VCaP (cell line): ENCODE measurements around the gene FOXP2.
"Not testable (repeated sequence)": the region's sequence is repeated elsewhere in the genome, so short reads cannot be mapped to it uniquely, and the experiment has no call there.

ENCODE experiments used
- H3K27ac ChIP-seq: fragments of 450-650 bp; 2 replicates; pipeline ENCODE4 v1.5.1; 2017
- CTCF ChIP-seq: fragments of 450-650 bp; conservative IDR thresholded peaks from 2 replicates; pipeline ENCODE4 v1.5.1; 2017; ENCODE audit warnings: mild to moderate bottlenecking, moderate library complexity

The FOXP2 gene

GRCh38 chr7:114478384-114478783, 63.8 kb downstream of the FOXP2 start:
- H3K27ac ChIP-seq = no peak overlapping the region
- no peak for TF ChIP-seq CTCF

DNA sequence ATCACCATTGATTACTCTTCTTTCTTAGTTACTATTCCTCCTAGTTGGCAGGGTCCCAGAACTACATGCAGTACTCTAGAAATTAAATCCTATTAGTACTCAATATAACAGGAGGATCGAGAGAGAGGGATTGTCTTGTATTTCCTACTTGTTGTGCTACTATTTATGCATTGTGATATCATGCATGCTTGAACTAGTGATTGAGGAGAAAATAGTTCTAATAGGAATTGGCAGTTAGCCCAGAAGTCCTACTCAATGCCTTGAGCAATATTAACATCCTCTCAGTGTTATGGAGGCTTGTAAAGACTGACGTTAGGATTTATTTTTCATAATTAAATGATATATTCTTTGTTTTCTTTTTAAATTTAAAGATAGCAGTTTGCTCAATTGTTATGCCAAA, 67.4 kb downstream of the FOXP2 start:
- no peak for TF ChIP-seq CTCF
- no peak overlapping the region for H3K27ac ChIP-seq

DNA sequence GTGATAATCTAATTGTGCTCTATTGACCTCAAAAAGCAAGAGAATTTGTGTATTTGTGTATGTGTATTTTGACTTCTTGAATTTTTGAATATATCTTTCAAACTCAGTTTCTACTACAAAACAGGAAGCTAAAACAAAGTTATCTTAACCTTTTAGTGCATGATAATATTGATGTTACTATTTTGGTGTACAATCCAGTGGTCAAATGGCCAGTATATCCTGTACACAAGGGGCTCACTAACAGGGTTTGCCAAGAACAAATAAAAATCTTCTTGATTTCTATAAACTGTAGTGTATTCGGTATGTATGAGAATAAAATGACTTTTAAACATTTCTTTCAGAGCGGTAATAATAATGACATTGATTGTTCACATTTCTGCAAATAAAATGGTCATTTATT, 69.6 kb downstream of the FOXP2 start:
- no peak for TF ChIP-seq CTCF
- H3K27ac ChIP-seq = no peak overlapping the region

GRCh38 chr7:114487174-114487573, 72.6 kb downstream of the FOXP2 start:
- TF ChIP-seq CTCF = no peak
- no peak overlapping the region for H3K27ac ChIP-seq

DNA sequence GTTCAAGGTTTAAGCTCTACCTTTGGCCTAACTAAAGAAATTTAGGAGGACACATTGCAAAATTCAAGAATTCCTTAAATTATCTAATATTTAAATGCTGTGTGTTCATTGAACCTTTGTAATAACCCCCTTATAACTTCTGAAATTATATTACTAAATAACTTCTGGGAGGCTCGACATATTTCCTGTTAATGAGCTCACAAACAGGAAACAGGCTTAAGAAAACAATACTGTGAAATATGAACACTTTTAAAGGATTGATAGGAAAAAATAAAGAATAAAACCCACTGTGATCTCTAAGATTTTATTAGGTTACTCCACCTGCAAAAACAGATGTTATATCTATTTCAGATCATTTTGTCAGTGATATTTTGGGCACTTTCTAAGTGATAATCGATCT, 74.1 kb downstream of the FOXP2 start:
- H3K27ac ChIP-seq = no peak overlapping the region
- TF ChIP-seq CTCF = no peak

GRCh38 chr7:114497491-114497890, 82.9 kb downstream of the FOXP2 start:
- not testable (repeated sequence) for H3K27ac ChIP-seq

DNA sequence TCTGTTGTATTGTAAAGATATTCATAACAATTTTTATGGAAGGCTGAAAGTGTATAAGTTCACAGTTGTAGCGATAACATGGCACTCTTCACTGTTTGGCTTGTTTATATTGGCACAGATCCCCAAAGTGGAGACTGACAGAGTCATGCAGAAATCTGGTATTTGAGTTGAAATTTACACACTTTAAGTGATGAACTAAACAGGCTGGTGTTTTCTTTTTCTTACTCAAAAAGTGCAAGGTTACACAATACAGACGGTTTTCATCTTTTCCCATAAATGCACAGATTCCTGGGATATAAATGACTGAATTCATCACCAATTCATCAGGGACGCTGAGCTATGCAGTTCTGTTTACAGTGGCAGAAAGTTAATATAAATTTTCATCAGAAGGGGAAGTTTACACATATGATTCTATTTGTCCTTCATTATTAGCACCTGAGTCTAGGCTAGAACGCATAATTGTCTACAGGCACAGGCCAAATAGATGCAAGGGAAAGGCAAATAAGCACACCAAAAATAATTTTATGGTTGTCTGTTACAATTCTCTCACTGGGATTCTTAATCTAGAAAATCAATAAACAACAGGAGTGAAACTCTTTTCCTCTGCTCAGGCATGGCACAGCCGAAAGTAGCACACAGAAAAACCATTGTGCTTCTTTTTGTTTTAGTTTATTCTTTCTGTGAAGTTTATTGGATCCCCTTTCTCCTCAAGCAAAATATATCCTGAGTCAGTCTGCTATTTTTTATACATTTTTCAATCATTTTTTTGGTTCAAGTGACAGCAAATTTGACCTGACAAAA, 88.0 kb downstream of the FOXP2 start:
- no peak overlapping the region for H3K27ac ChIP-seq
- no peak for TF ChIP-seq CTCF

GRCh38 chr7:114504586-114504985, 90.0 kb downstream of the FOXP2 start:
- no peak overlapping the region for H3K27ac ChIP-seq
- TF ChIP-seq CTCF = no peak
